Neural progenitor cell (in vitro differentiated cells): ENCODE measurements around the gene TCP11. TPM values are rescaled to one million over a fixed set of nuclear protein-coding genes. Genes with fewer than 3 reads are reported as not detected.

Experiments used
- DNase-seq: peaks from one replicate; pipeline ENCODE4 v3.0.0-alpha.2; 2016; ENCODE audit warnings: low spot score
- H2AFZ ChIP-seq: fragments of 200-600 bp; sonication (generic); replicated peaks from 2 replicates; pipeline ENCODE4 v1.6.1; 2016; ENCODE audit warnings: antibody characterized with exemption
- H3F3A ChIP-seq: fragments of 200-600 bp; sonication (generic); 2 replicates; pipeline ENCODE4 v1.6.1; 2016; ENCODE audit warnings: antibody characterized with exemption, low read depth
- H3K27ac ChIP-seq: fragments of 200-600 bp; sonication (generic); 2 replicates; pipeline ENCODE4 v1.5.1; 2016; ENCODE audit warnings: mild to moderate bottlenecking
- H3K27me3 ChIP-seq: fragments of 200-600 bp; sonication (generic); 2 replicates; pipeline ENCODE4 v1.6.1; 2016; ENCODE audit warnings: mild to moderate bottlenecking, moderate library complexity
- H3K36me3 ChIP-seq: fragments of 200-600 bp; sonication (generic); 2 replicates; pipeline ENCODE4 v1.5.1; 2016
- H3K4me1 ChIP-seq: fragments of 200-600 bp; sonication (generic); 2 replicates; pipeline ENCODE4 v1.6.1; 2016; ENCODE audit warnings: mixed run types
- H3K4me2 ChIP-seq: fragments of 200-600 bp; sonication (generic); 2 replicates; pipeline ENCODE4 v1.6.1; 2016
- H3K4me3 ChIP-seq: fragments of 200-600 bp; sonication (generic); 2 replicates; pipeline ENCODE4 v1.5.1; 2016
- H3K79me2 ChIP-seq: fragments of 200-600 bp; sonication (generic); 2 replicates; pipeline ENCODE4 v1.6.1; 2016; ENCODE audit warnings: low read depth
- H3K9ac ChIP-seq: fragments of 200-600 bp; sonication (generic); 2 replicates; pipeline ENCODE4 v1.6.1; 2016
- H3K9me3 ChIP-seq: fragments of 200-600 bp; sonication (generic); 2 replicates; pipeline ENCODE4 v1.5.1; 2016; ENCODE audit warnings: low read depth
- H4K20me1 ChIP-seq: fragments of 200-600 bp; sonication (generic); 2 replicates; pipeline ENCODE4 v1.6.1; 2016; ENCODE audit warnings: low read depth
- H3K27ac Mint-ChIP-seq: 3 replicates; pipeline ENCODE4 v1.8.0; 2021; ENCODE audit warnings: mixed read lengths
- H3K27me3 Mint-ChIP-seq: 2 replicates; pipeline ENCODE4 v1.8.0; 2022; ENCODE audit warnings: low read depth, mild to moderate bottlenecking, inconsistent platforms, moderate library complexity, mixed read lengths; ENCODE audit not compliant: insufficient read depth
- H3K36me3 Mint-ChIP-seq: 3 replicates; pipeline ENCODE4 v1.8.0; 2021; ENCODE audit warnings: mixed read lengths
- H3K4me1 Mint-ChIP-seq: 3 replicates; pipeline ENCODE4 v1.8.0; 2021; ENCODE audit warnings: mixed read lengths
- H3K4me3 Mint-ChIP-seq: 3 replicates; pipeline ENCODE4 v1.8.0; 2021; ENCODE audit warnings: mild to moderate bottlenecking, moderate library complexity, mixed read lengths
- H3K9me3 Mint-ChIP-seq: 3 replicates; pipeline ENCODE4 v1.8.0; 2020; ENCODE audit warnings: mixed read lengths
- CTCF ChIP-seq: fragments of 200-600 bp; sonication (generic); IDR thresholded peaks from 2 replicates; pipeline ENCODE4 v1.5.1; 2017; ENCODE audit warnings: antibody characterized with exemption, mild to moderate bottlenecking
- EZH2 ChIP-seq: fragments of 200-600 bp; sonication (generic); IDR thresholded peaks from 2 replicates; pipeline ENCODE4 v1.6.1; 2017; ENCODE audit warnings: antibody characterized with exemption, mild to moderate bottlenecking, moderate library complexity
- EZH2phosphoT487 ChIP-seq: fragments of 200-600 bp; sonication (generic); IDR thresholded peaks from 2 replicates; pipeline ENCODE4 v1.6.1; 2017; ENCODE audit warnings: antibody characterized with exemption
- total RNA-seq: library from RNA; depleted of rRNA; stranded (reverse); fragments of >200 nt; gene quantifications from 2 replicates; pipeline ENCODE4 v1.2.3, GENCODE V29; 2015; ENCODE audit warnings: low replicate concordance

TCP11 gene
- total RNA-seq, 1 donor from 2014 or later: not detected

DNA sequence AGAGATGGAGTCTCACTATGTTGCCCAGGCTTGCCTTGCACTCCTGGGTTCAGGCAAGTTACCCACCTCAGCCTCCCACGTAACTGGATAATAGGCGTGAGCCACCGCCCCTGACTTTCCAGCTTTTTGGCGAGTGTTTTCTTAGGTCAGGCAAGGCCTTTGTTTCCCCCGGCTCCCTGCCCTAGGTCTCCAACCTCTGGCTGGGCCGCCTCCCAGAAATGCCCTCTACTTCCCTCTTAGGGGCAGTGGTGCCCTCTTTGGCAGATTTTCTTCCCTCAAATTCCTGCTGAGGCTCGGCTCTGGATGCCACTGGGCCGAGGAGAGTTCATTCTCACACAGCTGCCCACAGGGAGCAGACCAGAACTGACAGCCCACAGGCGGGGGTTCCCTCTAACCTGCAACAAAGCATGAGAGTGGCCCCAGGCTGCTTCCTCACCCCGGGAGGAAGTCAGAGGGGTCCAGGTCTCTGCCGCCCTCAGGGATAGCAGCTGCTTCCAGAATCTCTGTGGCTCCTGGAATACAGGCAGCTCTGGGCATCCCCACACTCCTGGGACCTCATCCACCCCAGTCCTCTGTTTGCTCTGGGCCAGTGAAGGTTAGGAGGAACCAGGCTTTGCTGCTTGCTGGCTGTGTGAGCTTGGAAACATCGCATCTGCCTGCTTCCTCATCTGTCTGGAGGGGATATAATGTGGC, 56.5 kb downstream of the TCP11 start:
- Histone ChIP-seq H3K4me1 (no peaks in the 10 kb centered on the region), H3K27me3 (no peaks in the 10 kb centered on the region), H4K20me1 (no peaks in the 10 kb centered on the region), H3K36me3 (no peaks in the 10 kb centered on the region), H3K9me3 (no peaks in the 10 kb centered on the region), H2AFZ (no peak overlapping the region), H3K27ac (no peak overlapping the region), H3F3A (no peaks in the 10 kb centered on the region), H3K9ac (no peak overlapping the region), H3K4me2 (no peak overlapping the region), H3K4me3 (no peak overlapping the region), H3K79me2 (no peaks in the 10 kb centered on the region)
- peaks cover 13% of the 10 kb centered on the region for H3K4me1 Mint-ChIP-seq
- no peak for TF ChIP-seq CTCF
- no peak for TF ChIP-seq EZH2
- TF ChIP-seq EZH2phosphoT487: no peak
- peaks cover 5% of the 10 kb centered on the region for H3K27me3 Mint-ChIP-seq
- no peak overlapping the region for H3K4me3 Mint-ChIP-seq
- H3K36me3 Mint-ChIP-seq: peaks cover 13% of the 10 kb centered on the region
- no peak for DNase-seq
- H3K27ac Mint-ChIP-seq: no peak overlapping the region
- no peaks in the 10 kb centered on the region for H3K9me3 Mint-ChIP-seq

DNA sequence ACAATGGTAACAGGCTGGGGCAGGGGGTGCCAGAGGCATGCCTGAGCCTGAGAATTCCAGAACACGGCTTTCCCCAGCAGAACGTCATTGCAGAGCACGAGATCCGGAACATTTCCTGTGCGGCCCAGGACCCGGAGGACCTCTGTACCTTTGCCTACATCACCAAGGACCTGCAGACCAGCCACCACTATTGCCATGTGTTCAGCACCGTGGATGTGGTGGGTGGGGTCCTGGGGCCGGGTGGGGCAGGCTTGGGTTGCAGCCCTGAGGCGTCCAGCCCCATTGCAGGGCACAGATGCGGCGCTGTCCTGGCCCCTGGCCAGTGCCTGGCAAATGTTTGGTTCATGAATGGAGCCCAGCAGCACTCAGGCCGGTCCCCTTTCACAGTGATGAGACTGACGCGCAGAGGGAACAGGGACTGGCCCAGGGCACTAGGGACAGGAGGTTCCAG, 57.1 kb downstream of the TCP11 start:
- no peak overlapping the region for H3K4me2 ChIP-seq
- DNase-seq: no peak
- H3K4me1 ChIP-seq: no peaks in the 10 kb centered on the region
- no peak overlapping the region for H3K4me3 ChIP-seq
- Mint-ChIP-seq H3K27me3 (peaks cover 2% of the 10 kb centered on the region), H3K36me3 (peaks cover 13% of the 10 kb centered on the region), H3K4me1 (peaks cover 13% of the 10 kb centered on the region), H3K4me3 (no peak overlapping the region), H3K9me3 (no peaks in the 10 kb centered on the region), H3K27ac (no peak overlapping the region)
- H3K9me3 ChIP-seq: no peaks in the 10 kb centered on the region
- no peaks in the 10 kb centered on the region for H3F3A ChIP-seq
- no peaks in the 10 kb centered on the region for H3K27me3 ChIP-seq
- H3K27ac ChIP-seq: no peak overlapping the region
- H2AFZ ChIP-seq: no peak overlapping the region
- TF ChIP-seq EZH2: no peak
- TF ChIP-seq CTCF: no peak
- TF ChIP-seq EZH2phosphoT487: no peak
- no peaks in the 10 kb centered on the region for H4K20me1 ChIP-seq
- H3K36me3 ChIP-seq: no peaks in the 10 kb centered on the region
- no peak overlapping the region for H3K9ac ChIP-seq
- H3K79me2 ChIP-seq: no peaks in the 10 kb centered on the region

DNA sequence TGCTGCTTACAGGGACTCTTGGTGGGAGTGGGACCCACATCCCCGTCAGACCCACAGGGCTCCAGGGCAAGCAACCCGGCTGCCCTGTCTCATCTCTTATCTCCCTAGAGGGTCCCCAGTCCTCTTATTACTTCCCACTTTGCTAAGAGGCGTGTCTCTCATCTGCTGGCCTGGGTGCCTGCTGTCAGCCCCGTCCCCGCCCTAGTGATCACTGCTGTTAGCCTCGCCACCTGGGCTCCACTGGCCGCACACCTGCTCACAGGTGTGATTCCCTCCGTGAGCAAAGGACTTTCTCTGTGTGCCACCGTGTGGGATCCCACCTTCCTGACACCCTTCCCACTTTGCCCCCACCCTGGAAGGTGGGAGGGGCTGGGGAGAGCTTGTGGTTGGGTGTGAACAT, 57.6 kb downstream of the TCP11 start:
- no peak overlapping the region for H3K27ac ChIP-seq
- H3K4me1 Mint-ChIP-seq: peaks cover 13% of the 10 kb centered on the region
- H3K9ac ChIP-seq: no peak overlapping the region
- H3K36me3 Mint-ChIP-seq: peaks cover 12% of the 10 kb centered on the region
- no peak overlapping the region for H3K4me2 ChIP-seq
- no peaks in the 10 kb centered on the region for H3K79me2 ChIP-seq
- no peak overlapping the region for H3K4me3 Mint-ChIP-seq
- H3K27me3 Mint-ChIP-seq: no peaks in the 10 kb centered on the region
- H2AFZ ChIP-seq: no peak overlapping the region
- no peak for DNase-seq
- H3K27ac Mint-ChIP-seq: no peak overlapping the region
- H3K9me3 Mint-ChIP-seq: no peaks in the 10 kb centered on the region
- no peaks in the 10 kb centered on the region for H3F3A ChIP-seq
- no peaks in the 10 kb centered on the region for H3K9me3 ChIP-seq
- H3K4me3 ChIP-seq: no peak overlapping the region
- no peaks in the 10 kb centered on the region for H3K4me1 ChIP-seq
- H3K36me3 ChIP-seq: no peaks in the 10 kb centered on the region
- H3K27me3 ChIP-seq: no peaks in the 10 kb centered on the region
- H4K20me1 ChIP-seq: no peaks in the 10 kb centered on the region
- TF ChIP-seq EZH2 (no peak), EZH2phosphoT487 (no peak)

- peaks cover 13% of the 10 kb centered on the region for H3K4me1 Mint-ChIP-seq
- H3K27me3 Mint-ChIP-seq: no peaks in the 10 kb centered on the region
- Histone ChIP-seq H3K27ac (no peak overlapping the region), H3K4me1 (no peaks in the 10 kb centered on the region), H3K9me3 (no peaks in the 10 kb centered on the region), H3F3A (no peaks in the 10 kb centered on the region), H3K36me3 (no peaks in the 10 kb centered on the region), H3K79me2 (no peaks in the 10 kb centered on the region), H3K4me2 (no peak overlapping the region), H2AFZ (no peak overlapping the region), H3K9ac (no peak overlapping the region), H3K4me3 (no peak overlapping the region), H4K20me1 (no peaks in the 10 kb centered on the region), H3K27me3 (no peaks in the 10 kb centered on the region)
- no peak overlapping the region for H3K27ac Mint-ChIP-seq
- TF ChIP-seq EZH2 (no peak), CTCF (no peak), EZH2phosphoT487 (no peak)
- peaks cover 10% of the 10 kb centered on the region for H3K36me3 Mint-ChIP-seq
- H3K9me3 Mint-ChIP-seq: no peaks in the 10 kb centered on the region
- H3K4me3 Mint-ChIP-seq: no peak overlapping the region
- DNase-seq: no peak
These were observed 58.3 kb downstream of the TCP11 start for GRCh38 chr6:35082733-35083403.
